Duodenal mucosa (tissue), 2 donors: ENCODE data around the gene DMBT1.
"Not testable (repeated sequence)": the region's sequence is repeated elsewhere in the genome, so short reads cannot be mapped to it uniquely, and the experiment has no call there.

Experiments
- H3K27ac ChIP-seq: one replicate; pipeline ENCODE4 v1.7.0; 2013; ENCODE audit warnings: low read depth, low read length
- H3K27me3 ChIP-seq, 2 donors: one replicate each; pipeline ENCODE4 v1.7.0; 2013; ENCODE audit warnings: low read length in 2 of 2, control low read depth in 1 of 2; ENCODE audit not compliant: insufficient read depth in 2 of 2, control insufficient read depth in 1 of 2
- H3K36me3 ChIP-seq, 2 donors: one replicate each; pipeline ENCODE4 v1.7.0; 2013; ENCODE audit warnings: low read length in 2 of 2, control low read depth in 1 of 2; ENCODE audit not compliant: insufficient read depth in 2 of 2, control insufficient read depth in 1 of 2
- H3K4me1 ChIP-seq, 2 donors: one replicate each; pipeline ENCODE4 v1.7.0; 2013; ENCODE audit warnings: low read length in 2 of 2, control low read depth in 1 of 2; ENCODE audit not compliant: insufficient read depth in 2 of 2, control insufficient read depth in 1 of 2
- H3K4me3 ChIP-seq, 2 donors: one replicate each; pipeline ENCODE4 v1.7.0; 2013; ENCODE audit warnings: low read length in 2 of 2, low read depth in 1 of 2
- H3K9ac ChIP-seq, 2 donors: one replicate each; pipeline ENCODE4 v1.7.0; 2013; ENCODE audit warnings: low read length in 2 of 2, low read depth in 1 of 2
- H3K9me3 ChIP-seq, 2 donors: one replicate each; pipeline ENCODE4 v1.7.0; 2013; ENCODE audit warnings: low read length in 2 of 2, control low read depth in 1 of 2; ENCODE audit not compliant: control insufficient read depth in 1 of 2

DMBT1 gene

GRCh38 chr10:122571892-122572291 is 11.3 kb downstream of the DMBT1 start:
- Histone ChIP-seq H3K9ac (no peak overlapping the region), H3K4me3 (no peak overlapping the region), H3K36me3 (peaks cover 25 to 87% of the 10 kb centered on the region in 2 donors), H3K27me3 (no peaks in the 10 kb centered on the region), H3K27ac (no peak overlapping the region), H3K9me3 (no peaks in the 10 kb centered on the region), H3K4me1 (peaks cover 0 to 4% of the 10 kb centered on the region in 2 donors)

DNA sequence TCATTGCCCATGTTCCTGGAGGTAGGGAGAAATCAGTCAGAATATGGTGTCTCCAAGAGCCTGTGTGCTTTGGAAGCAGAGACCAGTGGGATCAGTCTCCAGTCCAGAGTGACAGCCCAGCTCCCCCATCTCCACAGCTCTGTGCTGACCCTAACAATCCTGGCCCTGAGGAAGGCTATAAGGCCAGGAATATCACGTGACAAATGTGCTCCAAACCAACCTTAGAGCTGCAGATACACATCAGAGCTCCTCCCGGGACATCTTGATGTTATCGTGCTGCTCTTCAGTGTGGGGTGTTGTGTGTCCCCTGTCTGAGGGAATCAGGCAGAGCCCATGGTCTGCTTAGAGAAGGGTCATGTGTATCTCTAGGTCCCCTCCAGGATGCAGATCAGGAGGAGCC is 15.2 kb downstream of the DMBT1 start:
- H3K27me3 ChIP-seq = no peaks in the 10 kb centered on the region
- H3K9ac ChIP-seq = no peak overlapping the region
- H3K4me1 ChIP-seq = peaks cover 0 to 11% of the 10 kb centered on the region in 2 donors
- H3K4me3 ChIP-seq = no peak overlapping the region
- H3K9me3 ChIP-seq = no peaks in the 10 kb centered on the region
- peaks cover 43 to 90% of the 10 kb centered on the region in 2 donors for H3K36me3 ChIP-seq
- no peak overlapping the region for H3K27ac ChIP-seq

DNA sequence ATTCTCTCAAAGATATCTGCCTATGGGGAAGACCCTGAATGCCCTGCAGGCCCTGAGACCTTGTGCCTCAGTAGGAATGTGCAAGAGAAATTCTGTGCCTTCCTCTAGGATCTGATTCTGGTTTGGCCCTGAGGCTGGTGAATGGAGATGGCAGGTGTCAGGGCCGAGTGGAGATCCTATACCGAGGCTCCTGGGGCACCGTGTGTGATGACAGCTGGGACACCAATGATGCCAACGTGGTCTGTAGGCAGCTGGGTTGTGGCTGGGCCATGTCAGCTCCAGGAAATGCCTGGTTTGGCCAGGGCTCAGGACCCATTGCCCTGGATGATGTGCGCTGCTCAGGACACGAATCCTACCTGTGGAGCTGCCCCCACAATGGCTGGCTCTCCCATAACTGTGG is 15.7 kb downstream of the DMBT1 start:
- Histone ChIP-seq H3K36me3 (peaks cover 43 to 85% of the 10 kb centered on the region in 2 donors), H3K4me1 (peaks cover 0 to 11% of the 10 kb centered on the region in 2 donors), H3K27me3 (no peaks in the 10 kb centered on the region), H3K4me3 (no peak overlapping the region), H3K9me3 (no peaks in the 10 kb centered on the region), H3K27ac (no peak overlapping the region), H3K9ac (no peak overlapping the region)

DNA sequence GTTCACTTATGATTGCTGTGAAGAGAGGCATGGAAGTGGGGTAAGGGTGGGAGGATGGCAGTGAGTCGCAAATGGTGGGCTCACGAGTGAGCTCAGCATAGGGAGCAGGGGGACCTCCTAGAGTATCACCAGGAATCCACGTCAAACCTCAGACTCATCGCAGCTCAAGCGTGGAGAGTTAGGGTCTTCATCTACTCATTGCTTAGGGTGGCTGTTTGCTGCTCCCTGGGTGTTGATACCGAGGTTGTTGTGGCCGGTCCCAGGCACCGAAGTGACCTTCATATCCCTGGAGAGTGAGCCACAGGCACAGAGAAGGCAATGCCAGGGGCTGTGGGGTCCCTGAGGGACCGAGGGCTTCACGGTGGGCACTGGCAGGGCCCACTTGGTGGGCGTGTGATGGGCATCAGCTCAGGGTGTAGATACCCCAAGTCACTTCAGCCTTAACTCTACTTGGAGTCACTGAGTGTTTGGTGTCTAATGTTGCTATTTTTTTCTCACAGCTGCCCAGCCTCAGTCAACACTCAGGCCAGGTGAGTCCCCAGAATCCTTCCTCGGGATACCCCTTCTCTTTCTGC is 16.8 kb downstream of the DMBT1 start:
- Histone ChIP-seq H3K9me3 (no peaks in the 10 kb centered on the region), H3K36me3 (peaks cover 43 to 75% of the 10 kb centered on the region in 2 donors), H3K27ac (no peak overlapping the region), H3K4me3 (no peak overlapping the region), H3K27me3 (no peaks in the 10 kb centered on the region), H3K9ac (no peak overlapping the region), H3K4me1 (peaks cover 0 to 11% of the 10 kb centered on the region in 2 donors)

DNA sequence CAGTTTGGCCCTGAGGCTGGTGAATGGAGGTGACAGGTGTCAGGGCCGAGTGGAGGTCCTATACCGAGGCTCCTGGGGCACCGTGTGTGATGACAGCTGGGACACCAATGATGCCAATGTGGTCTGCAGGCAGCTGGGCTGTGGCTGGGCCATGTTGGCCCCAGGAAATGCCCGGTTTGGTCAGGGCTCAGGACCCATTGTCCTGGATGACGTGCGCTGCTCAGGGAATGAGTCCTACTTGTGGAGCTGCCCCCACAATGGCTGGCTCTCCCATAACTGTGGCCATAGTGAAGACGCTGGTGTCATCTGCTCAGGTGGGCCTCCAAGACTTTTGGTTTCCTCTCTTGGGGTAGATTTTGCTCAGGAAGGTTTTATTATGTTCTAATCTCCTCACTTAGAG is 25.5 kb downstream of the DMBT1 start:
- not testable (repeated sequence) for H3K27me3 ChIP-seq, H3K4me3 ChIP-seq, H3K4me1 ChIP-seq, H3K27ac ChIP-seq, H3K9me3 ChIP-seq, H3K9ac ChIP-seq
- peaks cover 14 to 66% of the 10 kb centered on the region in 2 donors for H3K36me3 ChIP-seq

DNA sequence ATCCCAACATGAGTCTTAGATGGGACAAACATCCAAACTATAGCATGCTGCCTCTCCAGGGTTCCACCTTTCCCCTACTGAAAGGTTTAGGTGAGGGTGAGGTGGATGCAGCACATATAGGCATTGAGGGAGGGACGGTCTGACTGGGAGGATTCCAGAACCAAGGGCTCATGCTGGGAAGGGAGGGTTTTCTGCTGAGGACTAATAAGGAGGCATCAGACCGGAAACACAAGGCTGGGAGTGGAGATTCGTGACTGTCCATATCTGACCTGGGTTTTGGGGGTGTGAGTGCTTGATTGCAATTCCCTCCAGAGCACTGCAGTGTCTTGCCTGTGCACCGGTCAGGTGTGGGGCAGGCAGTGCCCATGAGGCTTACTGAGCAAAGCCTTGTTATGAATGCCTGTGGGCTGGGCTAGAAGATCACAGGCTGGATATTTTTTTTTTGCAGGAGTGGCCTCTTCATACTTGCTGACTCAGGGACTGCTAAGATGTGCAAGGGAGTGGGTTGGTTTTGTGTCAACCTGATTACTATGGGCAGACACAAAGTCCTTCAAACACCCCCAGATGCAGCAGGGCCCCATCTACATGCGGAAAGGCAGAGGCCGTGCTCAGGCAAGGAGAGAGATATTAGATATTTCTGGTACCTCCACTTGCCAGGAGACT is 26.7 kb downstream of the DMBT1 start:
- Histone ChIP-seq H3K27me3 (no peaks in the 10 kb centered on the region), H3K27ac (no peak overlapping the region), H3K9me3 (no peaks in the 10 kb centered on the region), H3K36me3 (peaks cover 18 to 77% of the 10 kb centered on the region in 2 donors), H3K4me1 (peaks cover 0 to 3% of the 10 kb centered on the region in 2 donors), H3K9ac (no peak overlapping the region), H3K4me3 (no peak overlapping the region)

DNA sequence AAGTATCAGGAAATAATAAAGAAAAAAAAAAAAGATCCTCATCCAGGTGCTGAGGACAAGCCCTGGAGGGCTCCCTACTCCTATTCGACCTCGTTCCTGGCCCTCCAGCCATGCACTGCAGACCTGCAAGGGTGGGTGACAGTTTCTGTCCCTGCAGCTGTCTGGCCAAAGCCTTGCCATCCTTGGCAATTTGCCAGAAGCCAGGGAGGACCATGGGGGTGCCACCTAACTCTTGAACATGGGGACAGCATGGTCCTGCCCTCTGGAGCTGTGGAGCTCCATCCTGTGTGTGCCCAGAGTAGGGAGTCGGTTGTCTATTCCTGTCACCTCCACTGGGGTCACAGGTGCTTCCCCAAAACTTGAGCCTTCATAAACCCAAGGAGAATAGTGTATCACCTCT is 27.8 kb downstream of the DMBT1 start:
- peaks cover 18 to 84% of the 10 kb centered on the region in 2 donors for H3K36me3 ChIP-seq
- no peak overlapping the region for H3K4me3 ChIP-seq
- H3K4me1 ChIP-seq = peaks cover 0 to 3% of the 10 kb centered on the region in 2 donors
- H3K9ac ChIP-seq = no peak overlapping the region
- H3K27me3 ChIP-seq = no peaks in the 10 kb centered on the region
- H3K9me3 ChIP-seq = no peaks in the 10 kb centered on the region
- no peak overlapping the region for H3K27ac ChIP-seq

- Histone ChIP-seq H3K9ac (no peak overlapping the region), H3K36me3 (peaks cover 18 to 76% of the 10 kb centered on the region in 2 donors), H3K27ac (no peak overlapping the region), H3K9me3 (no peaks in the 10 kb centered on the region), H3K4me1 (peaks cover 0 to 3% of the 10 kb centered on the region in 2 donors), H3K4me3 (no peak overlapping the region), H3K27me3 (no peaks in the 10 kb centered on the region)
Measured at GRCh38 chr10:122590153-122590552, 29.6 kb downstream of the DMBT1 start.

GRCh38 chr10:122591736-122592135 is 31.2 kb downstream of the DMBT1 start:
- H3K27me3 ChIP-seq = no peaks in the 10 kb centered on the region
- peaks cover 0 to 3% of the 10 kb centered on the region in 2 donors for H3K4me1 ChIP-seq
- no peak overlapping the region for H3K4me3 ChIP-seq
- no peak overlapping the region for H3K27ac ChIP-seq
- peaks cover 14 to 60% of the 10 kb centered on the region in 2 donors for H3K36me3 ChIP-seq
- no peaks in the 10 kb centered on the region for H3K9me3 ChIP-seq
- no peak overlapping the region for H3K9ac ChIP-seq

- H3K9me3 ChIP-seq = no peaks in the 10 kb centered on the region
- H3K36me3 ChIP-seq = peaks cover 10 to 56% of the 10 kb centered on the region in 2 donors
- H3K27ac ChIP-seq = no peak overlapping the region
- H3K9ac ChIP-seq = no peak overlapping the region
- peaks cover 0 to under 1% of the 10 kb centered on the region in 2 donors for H3K4me1 ChIP-seq
- H3K4me3 ChIP-seq = no peak overlapping the region
- H3K27me3 ChIP-seq = no peaks in the 10 kb centered on the region
Measured at GRCh38 chr10:122592161-122592560, 31.6 kb downstream of the DMBT1 start.
